Measurements from ENCODE around the gene ERC2.

ERC2 gene

GRCh38 chr3:55567615-55568014, 900.7 kb downstream of the ERC2 start:
- H3K9me3 ChIP-seq: no peaks in the 10 kb centered on the region
- TF ChIP-seq CTCF (IDR thresholded peaks at IDR 0.05; ENCODE audit: low read depth, low read length): no peak
- H3K27me3 ChIP-seq: no peaks in the 10 kb centered on the region
- H3K36me3 ChIP-seq: no peaks in the 10 kb centered on the region
- H3K4me3 ChIP-seq (ENCODE audit: low read depth, low read length): no peak overlapping the region
- no peaks in the 10 kb centered on the region for H3K4me1 ChIP-seq
- no peak for DNase-seq

DNA sequence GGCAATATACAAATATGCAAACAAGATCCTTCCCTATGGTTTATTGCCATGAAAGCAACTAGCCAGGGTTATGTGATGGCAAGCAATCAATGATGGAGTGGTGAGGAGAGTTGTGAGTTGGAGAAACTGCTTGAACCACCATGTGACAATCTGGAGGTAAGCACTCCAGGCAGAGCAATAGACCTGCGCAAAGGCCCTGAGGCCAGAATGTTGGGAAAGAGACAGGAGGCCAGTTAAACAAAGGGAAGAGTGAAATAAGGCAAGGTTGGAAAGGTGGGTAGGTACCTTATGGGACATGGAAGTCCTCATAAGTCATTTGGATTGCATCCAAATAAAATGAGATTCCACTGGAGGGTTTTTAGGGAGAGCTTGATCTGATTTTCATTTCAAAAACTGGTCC, 901.1 kb downstream of the ERC2 start:
- Histone ChIP-seq H3K4me3 (ENCODE audit: low read depth, low read length) (no peak overlapping the region), H3K36me3 (no peaks in the 10 kb centered on the region), H3K27me3 (no peaks in the 10 kb centered on the region), H3K9me3 (no peaks in the 10 kb centered on the region), H3K4me1 (no peaks in the 10 kb centered on the region)
- DNase-seq: no peak
- TF ChIP-seq CTCF (IDR thresholded peaks at IDR 0.05; ENCODE audit: low read depth, low read length): no peak

DNA sequence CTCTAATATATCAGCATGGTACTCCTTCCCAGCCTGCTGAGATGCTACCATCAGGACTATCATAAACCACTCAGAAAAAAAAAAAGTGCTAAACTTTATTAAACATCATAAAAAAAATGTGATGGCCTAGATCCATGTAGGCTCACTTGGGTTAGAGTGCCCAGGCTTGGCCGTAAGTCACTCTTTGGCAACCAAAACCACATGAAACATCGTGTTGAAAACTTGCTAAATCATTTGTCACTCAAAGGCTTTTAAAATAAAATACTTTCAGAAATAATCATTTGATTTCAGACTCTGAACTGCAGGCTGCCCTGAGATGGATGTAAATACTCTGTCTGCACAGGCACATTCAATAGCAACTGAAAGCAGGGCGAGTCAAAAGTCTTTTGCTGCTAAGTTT, 902.7 kb downstream of the ERC2 start:
- Histone ChIP-seq H3K36me3 (no peaks in the 10 kb centered on the region), H3K9me3 (no peaks in the 10 kb centered on the region), H3K27me3 (no peaks in the 10 kb centered on the region), H3K4me1 (no peaks in the 10 kb centered on the region), H3K4me3 (ENCODE audit: low read depth, low read length) (no peak overlapping the region)
- no peak for DNase-seq
- TF ChIP-seq CTCF (IDR thresholded peaks at IDR 0.05; ENCODE audit: low read depth, low read length): no peak

GRCh38 chr3:55564726-55565125, 903.5 kb downstream of the ERC2 start:
- DNase-seq: no peak
- no peaks in the 10 kb centered on the region for H3K36me3 ChIP-seq
- H3K27me3 ChIP-seq: no peaks in the 10 kb centered on the region
- no peaks in the 10 kb centered on the region for H3K4me1 ChIP-seq
- no peaks in the 10 kb centered on the region for H3K9me3 ChIP-seq
- no peak for TF ChIP-seq CTCF (IDR thresholded peaks at IDR 0.05; ENCODE audit: low read depth, low read length)
- H3K4me3 ChIP-seq (ENCODE audit: low read depth, low read length): no peak overlapping the region

DNA sequence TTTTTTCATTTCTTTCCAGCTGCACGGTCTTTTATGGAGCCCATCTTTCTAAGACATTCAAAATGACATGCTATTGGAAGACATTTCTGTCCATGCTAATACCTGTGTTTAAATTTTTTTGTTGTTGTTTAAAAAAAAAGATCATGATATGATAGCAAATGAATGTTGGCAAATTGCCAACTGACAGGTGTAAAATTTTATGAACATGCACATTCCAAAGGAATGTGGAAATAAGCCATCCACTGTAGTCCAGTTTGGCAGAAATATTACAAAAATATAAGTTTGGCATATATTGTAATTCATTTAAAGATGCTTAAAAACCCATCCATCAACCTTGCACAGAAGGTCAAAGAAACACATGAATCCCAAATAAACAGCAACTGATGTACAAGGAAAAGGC, 905.6 kb downstream of the ERC2 start:
- Histone ChIP-seq H3K4me3 (ENCODE audit: low read depth, low read length) (no peak overlapping the region), H3K27me3 (no peaks in the 10 kb centered on the region), H3K4me1 (no peaks in the 10 kb centered on the region), H3K9me3 (no peaks in the 10 kb centered on the region), H3K36me3 (no peaks in the 10 kb centered on the region)
- TF ChIP-seq CTCF (IDR thresholded peaks at IDR 0.05; ENCODE audit: low read depth, low read length): no peak
- no peak for DNase-seq

- no peaks in the 10 kb centered on the region for H3K9me3 ChIP-seq
- H3K4me3 ChIP-seq (ENCODE audit: low read depth, low read length): no peak overlapping the region
- DNase-seq: no peak
- TF ChIP-seq CTCF (IDR thresholded peaks at IDR 0.05; ENCODE audit: low read depth, low read length): no peak
- no peaks in the 10 kb centered on the region for H3K4me1 ChIP-seq
- H3K36me3 ChIP-seq: no peaks in the 10 kb centered on the region
- no peaks in the 10 kb centered on the region for H3K27me3 ChIP-seq
These were observed 908.5 kb downstream of the ERC2 start for GRCh38 chr3:55559500-55560423.
